GM23338 (cell line): Measurements from ENCODE around the gene MAPK14. TPM values are rescaled to one million over a fixed set of nuclear protein-coding genes. Genes with fewer than 3 reads are reported as not detected.

Source experiments
- ATAC-seq: fragments of 200-7000 bp; cut with Tn5 transposase; 3 replicates; pipeline ENCODE4 v1.9.1; 2020
- DNase-seq: peaks from one replicate; pipeline ENCODE4 v3.0.0-alpha.2; 2015; ENCODE audit warnings: low spot score
- H2AFZ ChIP-seq: fragments of 200-600 bp; sonication (generic); 2 replicates; pipeline ENCODE4 v1.8.0; 2016; ENCODE audit warnings: antibody characterized with exemption, mild to moderate bottlenecking, moderate library complexity
- H3F3A ChIP-seq: fragments of 200-600 bp; sonication (generic); replicated peaks from 2 replicates; pipeline ENCODE4 v1.8.0; 2017; ENCODE audit warnings: antibody characterized with exemption, mixed run types, low read depth
- H3K27ac ChIP-seq: fragments of 200-600 bp; sonication (generic); 2 replicates; pipeline ENCODE4 v1.6.1; 2016; ENCODE audit warnings: low read depth
- H3K27me3 ChIP-seq: fragments of 200-600 bp; sonication (generic); 2 replicates; pipeline ENCODE4 v1.8.0; 2016; ENCODE audit warnings: mild to moderate bottlenecking, mixed run types, moderate library complexity; ENCODE audit not compliant: insufficient read depth
- H3K36me3 ChIP-seq: fragments of 200-600 bp; sonication (generic); 2 replicates; pipeline ENCODE4 v1.8.0; 2016; ENCODE audit warnings: mild to moderate bottlenecking; ENCODE audit not compliant: insufficient read depth
- H3K4me1 ChIP-seq: fragments of 200-600 bp; sonication (generic); 2 replicates; pipeline ENCODE4 v1.8.0; 2016; ENCODE audit warnings: mild to moderate bottlenecking, moderate library complexity; ENCODE audit not compliant: insufficient read depth
- H3K4me2 ChIP-seq: fragments of 200-600 bp; sonication (generic); 2 replicates; pipeline ENCODE4 v1.7.1; 2017; ENCODE audit warnings: mixed run types
- H3K4me3 ChIP-seq: fragments of 200-600 bp; sonication (generic); 2 replicates; pipeline ENCODE4 v1.6.1; 2016; ENCODE audit warnings: mixed run types
- H3K79me2 ChIP-seq: fragments of 200-600 bp; sonication (generic); replicated peaks from 2 replicates; pipeline ENCODE4 v1.8.0; 2017; ENCODE audit warnings: mild to moderate bottlenecking; ENCODE audit not compliant: insufficient read depth
- H3K9me2 ChIP-seq: fragments of 200-600 bp; sonication (generic); 2 replicates; pipeline ENCODE4 v1.8.0; 2017; ENCODE audit not compliant: insufficient read depth
- H4K20me1 ChIP-seq: fragments of 200-600 bp; sonication (generic); replicated peaks from 2 replicates; pipeline ENCODE4 v1.8.0; 2017; ENCODE audit warnings: mild to moderate bottlenecking; ENCODE audit not compliant: insufficient read depth
- H3K27ac Mint-ChIP-seq: 2 replicates; pipeline ENCODE4 v1.8.0; 2020; ENCODE audit warnings: inconsistent platforms, mild to moderate bottlenecking, moderate library complexity, mixed read lengths
- H3K27me3 Mint-ChIP-seq: 3 replicates; pipeline ENCODE4 v1.8.0; 2022; ENCODE audit warnings: low read depth, mild to moderate bottlenecking, moderate library complexity, mixed read lengths, inconsistent platforms; ENCODE audit not compliant: insufficient read depth, poor library complexity
- H3K36me3 Mint-ChIP-seq: 3 replicates; pipeline ENCODE4 v1.8.0; 2021; ENCODE audit warnings: low read depth, mild to moderate bottlenecking, inconsistent platforms, moderate library complexity, mixed read lengths
- H3K4me1 Mint-ChIP-seq: 3 replicates; pipeline ENCODE4 v1.8.0; 2020; ENCODE audit warnings: mild to moderate bottlenecking, inconsistent platforms, mixed read lengths
- H3K4me3 Mint-ChIP-seq: 3 replicates; pipeline ENCODE4 v1.8.0; 2021; ENCODE audit warnings: moderate library complexity, mild to moderate bottlenecking, inconsistent platforms, mixed read lengths
- H3K9me3 Mint-ChIP-seq: 3 replicates; pipeline ENCODE4 v1.8.0; 2020; ENCODE audit warnings: moderate library complexity, mild to moderate bottlenecking, inconsistent platforms, mixed read lengths
- CREB1 ChIP-seq: fragments of 250-450 bp; sonication (Bioruptor Pico); IDR thresholded peaks from 2 replicates; pipeline ENCODE4 v1.5.0; 2020; ENCODE audit warnings: low read depth, mild to moderate bottlenecking, moderate library complexity
- ETS1 ChIP-seq: IDR thresholded peaks from 2 replicates; pipeline ENCODE4 v1.6.1; 2016; ENCODE audit warnings: antibody characterized with exemption
- EZH2 ChIP-seq: fragments of 200-600 bp; sonication (generic); IDR thresholded peaks from one replicate; pipeline ENCODE4 v1.8.0; 2017; ENCODE audit warnings: antibody characterized with exemption, mild to moderate bottlenecking, low read depth; ENCODE audit not compliant: unreplicated experiment
- EZH2phosphoT487 ChIP-seq: fragments of 200-600 bp; sonication (generic); IDR thresholded peaks from one replicate; pipeline ENCODE4 v1.8.1; 2018; ENCODE audit warnings: antibody characterized with exemption; ENCODE audit not compliant: unreplicated experiment
- JUNB ChIP-seq: IDR thresholded peaks from one replicate; pipeline ENCODE4 v1.6.1; 2016; ENCODE audit warnings: antibody characterized with exemption; ENCODE audit not compliant: unreplicated experiment
- NANOG ChIP-seq: IDR thresholded peaks from 2 replicates; pipeline ENCODE4 v1.6.1; 2016; ENCODE audit warnings: antibody characterized with exemption, borderline replicate concordance
- POLR2AphosphoS5 ChIP-seq: IDR thresholded peaks from 2 replicates; pipeline ENCODE4 v1.6.1; 2016; ENCODE audit warnings: antibody characterized with exemption, low read depth
- STAT1 ChIP-seq: IDR thresholded peaks from one replicate; pipeline ENCODE4 v1.6.1; 2016; ENCODE audit warnings: antibody characterized with exemption; ENCODE audit not compliant: unreplicated experiment
- ZNF114 ChIP-seq: fragments of 250-450 bp; sonication (Bioruptor Pico); IDR thresholded peaks from 2 replicates; pipeline ENCODE4 v1.5.0; 2020; ENCODE audit warnings: mild to moderate bottlenecking, moderate library complexity
- ZNF331 ChIP-seq: fragments of 250-450 bp; sonication (Bioruptor Pico); IDR thresholded peaks from 2 replicates; pipeline ENCODE4 v1.5.0; 2020; ENCODE audit warnings: low read depth, mild to moderate bottlenecking, moderate library complexity
- ZNF462 ChIP-seq: fragments of 250-450 bp; sonication (Bioruptor Pico); IDR thresholded peaks from 2 replicates; pipeline ENCODE4 v1.5.0; 2020; ENCODE audit warnings: mild to moderate bottlenecking, moderate library complexity
- polyA plus RNA-seq: library from polyadenylated mRNA; unstranded; fragments of >200 nt; fragmentation: Nextera tagmentation; extraction: Ambion mirVana; gene quantifications from 2 replicates; pipeline ENCODE4 v1.2.1, GENCODE V29; 2016
- total RNA-seq: library from RNA; depleted of rRNA; stranded (reverse); fragments of >200 nt; shearing (Covaris generic); gene quantifications from 2 replicates; pipeline ENCODE4 v1.2.3, GENCODE V29; 2014
- TF ChIP-seq, protein P1 (sequence below), 2 experiments: fragments of 200-600 bp in 1 of 2; sonication (generic) in 1 of 2; conservative IDR thresholded peaks; 2 replicates each; pipeline versions ENCODE4 v1.5.1 to v1.6.1; 2016 to 2017; ENCODE audit warnings: antibody characterized with exemption in 2 of 2, low read depth in 2 of 2, mild to moderate bottlenecking in 2 of 2, moderate library complexity in 1 of 2
- TF ChIP-seq, protein P2 (sequence below): IDR thresholded peaks from one replicate; pipeline ENCODE4 v1.6.1; 2018; ENCODE audit warnings: antibody characterized with exemption; ENCODE audit not compliant: unreplicated experiment

MAPK14 gene
- total and polyA plus RNA-seq, 2 experiments from 2014 or later, result 8.8 to 44.5 TPM

DNA sequence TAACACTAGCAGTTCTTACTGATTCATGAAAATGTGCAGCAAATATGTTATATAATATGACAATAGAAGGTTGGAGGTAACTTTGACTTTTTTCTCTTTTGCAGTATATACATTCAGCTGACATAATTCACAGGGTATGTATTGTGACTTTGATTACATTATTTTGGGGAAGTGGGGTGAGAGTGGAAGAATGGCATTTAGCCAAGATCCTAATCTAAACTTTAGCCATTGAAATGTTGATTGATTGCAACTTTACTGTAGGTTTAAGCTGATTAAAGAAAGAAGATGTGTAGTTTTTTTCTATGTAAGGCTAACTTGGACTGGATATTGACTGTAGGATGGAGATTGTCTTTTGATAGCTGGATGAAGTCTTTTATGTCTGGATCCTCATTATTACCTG, 46.0 kb downstream of the MAPK14 start:
- Histone ChIP-seq H3K9me2 (no peaks in the 10 kb centered on the region), H3K79me2 (peaks cover 14% of the 10 kb centered on the region), H3F3A (no peaks in the 10 kb centered on the region), H3K27ac (no peak overlapping the region), H3K4me1 (no peaks in the 10 kb centered on the region), H3K4me3 (no peak overlapping the region), H3K36me3 (peaks cover 2% of the 10 kb centered on the region; the same call in 1 of the 2 replicates), H3K27me3 (no peaks in the 10 kb centered on the region), H4K20me1 (peaks cover 10% of the 10 kb centered on the region), H3K4me2 (no peak overlapping the region), H2AFZ (no peak overlapping the region)
- ATAC-seq, result no peak
- Mint-ChIP-seq H3K9me3 (no peaks in the 10 kb centered on the region), H3K4me1 (no peaks in the 10 kb centered on the region), H3K4me3 (no peak overlapping the region), H3K27ac (no peak overlapping the region), H3K36me3 (no peaks in the 10 kb centered on the region), H3K27me3 (peaks cover 3% of the 10 kb centered on the region)
- no peak for DNase-seq
- TF ChIP-seq ZNF331 (no peak), ZNF114 (no peak), POLR2AphosphoS5 (no peak), JUNB (no peak), NANOG (no peak), CREB1 (CRISPR knock-in tag) (no peak), STAT1 (no peak), ETS1 (no peak), ZNF462 (CRISPR knock-in tag) (no peak), EZH2 (no peak), EZH2phosphoT487 (no peak)
- TF ChIP-seq, protein P1, sequence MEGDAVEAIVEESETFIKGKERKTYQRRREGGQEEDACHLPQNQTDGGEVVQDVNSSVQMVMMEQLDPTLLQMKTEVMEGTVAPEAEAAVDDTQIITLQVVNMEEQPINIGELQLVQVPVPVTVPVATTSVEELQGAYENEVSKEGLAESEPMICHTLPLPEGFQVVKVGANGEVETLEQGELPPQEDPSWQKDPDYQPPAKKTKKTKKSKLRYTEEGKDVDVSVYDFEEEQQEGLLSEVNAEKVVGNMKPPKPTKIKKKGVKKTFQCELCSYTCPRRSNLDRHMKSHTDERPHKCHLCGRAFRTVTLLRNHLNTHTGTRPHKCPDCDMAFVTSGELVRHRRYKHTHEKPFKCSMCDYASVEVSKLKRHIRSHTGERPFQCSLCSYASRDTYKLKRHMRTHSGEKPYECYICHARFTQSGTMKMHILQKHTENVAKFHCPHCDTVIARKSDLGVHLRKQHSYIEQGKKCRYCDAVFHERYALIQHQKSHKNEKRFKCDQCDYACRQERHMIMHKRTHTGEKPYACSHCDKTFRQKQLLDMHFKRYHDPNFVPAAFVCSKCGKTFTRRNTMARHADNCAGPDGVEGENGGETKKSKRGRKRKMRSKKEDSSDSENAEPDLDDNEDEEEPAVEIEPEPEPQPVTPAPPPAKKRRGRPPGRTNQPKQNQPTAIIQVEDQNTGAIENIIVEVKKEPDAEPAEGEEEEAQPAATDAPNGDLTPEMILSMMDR (conservative IDR thresholded peaks at IDR 0.05; ENCODE audit: low read depth in 2 of 2), result no peak
- TF ChIP-seq, protein P2, sequence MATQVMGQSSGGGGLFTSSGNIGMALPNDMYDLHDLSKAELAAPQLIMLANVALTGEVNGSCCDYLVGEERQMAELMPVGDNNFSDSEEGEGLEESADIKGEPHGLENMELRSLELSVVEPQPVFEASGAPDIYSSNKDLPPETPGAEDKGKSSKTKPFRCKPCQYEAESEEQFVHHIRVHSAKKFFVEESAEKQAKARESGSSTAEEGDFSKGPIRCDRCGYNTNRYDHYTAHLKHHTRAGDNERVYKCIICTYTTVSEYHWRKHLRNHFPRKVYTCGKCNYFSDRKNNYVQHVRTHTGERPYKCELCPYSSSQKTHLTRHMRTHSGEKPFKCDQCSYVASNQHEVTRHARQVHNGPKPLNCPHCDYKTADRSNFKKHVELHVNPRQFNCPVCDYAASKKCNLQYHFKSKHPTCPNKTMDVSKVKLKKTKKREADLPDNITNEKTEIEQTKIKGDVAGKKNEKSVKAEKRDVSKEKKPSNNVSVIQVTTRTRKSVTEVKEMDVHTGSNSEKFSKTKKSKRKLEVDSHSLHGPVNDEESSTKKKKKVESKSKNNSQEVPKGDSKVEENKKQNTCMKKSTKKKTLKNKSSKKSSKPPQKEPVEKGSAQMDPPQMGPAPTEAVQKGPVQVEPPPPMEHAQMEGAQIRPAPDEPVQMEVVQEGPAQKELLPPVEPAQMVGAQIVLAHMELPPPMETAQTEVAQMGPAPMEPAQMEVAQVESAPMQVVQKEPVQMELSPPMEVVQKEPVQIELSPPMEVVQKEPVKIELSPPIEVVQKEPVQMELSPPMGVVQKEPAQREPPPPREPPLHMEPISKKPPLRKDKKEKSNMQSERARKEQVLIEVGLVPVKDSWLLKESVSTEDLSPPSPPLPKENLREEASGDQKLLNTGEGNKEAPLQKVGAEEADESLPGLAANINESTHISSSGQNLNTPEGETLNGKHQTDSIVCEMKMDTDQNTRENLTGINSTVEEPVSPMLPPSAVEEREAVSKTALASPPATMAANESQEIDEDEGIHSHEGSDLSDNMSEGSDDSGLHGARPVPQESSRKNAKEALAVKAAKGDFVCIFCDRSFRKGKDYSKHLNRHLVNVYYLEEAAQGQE, result no peak
